GM12878 (cell line): ENCODE data around the gene FZD10. TPM values are rescaled to one million over a fixed set of nuclear protein-coding genes. Genes with fewer than 3 reads are reported as not detected.

ENCODE experiments used
- ATAC-seq: fragments of 200-7000 bp; cut with Tn5 transposase; 3 replicates; pipeline ENCODE4 v1.9.1; 2020; ENCODE audit warnings: mild to moderate bottlenecking, moderate library complexity
- BruUV-seq: library from RNA; stranded (reverse); fragments of 400-500 nt; replicated peaks from 2 replicates; lab custom pipeline; 2021; lab: Mats Ljungman, UMichigan
- CTCF ChIA-PET: fragments of 300-600 bp; sonication (Branson Sonifier 250); formaldehyde crosslinking; extraction: SDS; loops from one replicate; lab custom pipeline; 2021; ENCODE audit warnings: inconsistent platforms; lab: Yijun Ruan, JAX
- POLR2A ChIA-PET: fragments of 350-600 bp; formaldehyde crosslinking; extraction: SDS; loops from one replicate; lab custom pipeline; 2021; ENCODE audit warnings: inconsistent platforms; lab: Charles Lee
- RAD21 ChIA-PET: fragments of 300-600 bp; sonication (Branson Sonifier 250); formaldehyde crosslinking; loops from one replicate; lab custom pipeline; 2023; ENCODE audit warnings: antibody characterized with exemption; ENCODE audit not compliant: unreplicated experiment; lab: Charles Lee
- SMC1A ChIA-PET: fragments of 300-600 bp; sonication (Branson Sonifier 250); formaldehyde crosslinking; loops from one replicate; lab custom pipeline; 2023; ENCODE audit not compliant: unreplicated experiment, uncharacterized antibody; lab: Charles Lee
- DNase-seq: peaks from one replicate; pipeline ENCODE4 v3.0.0-alpha.2; 2011; ENCODE audit warnings: low read depth, low spot score
- FAIRE-seq: peaks from 3 replicates; lab custom pipeline; 2011; peaks lifted over from hg19 to GRCh38; lab: Jason Lieb, UNC
- H2AFZ ChIP-seq: 2 replicates; pipeline ENCODE4 v1.6.0; 2011; ENCODE audit warnings: low read depth, low read length, control low read depth; ENCODE audit not compliant: control insufficient read depth
- H3K27ac ChIP-seq: 2 replicates; pipeline ENCODE4 v1.5.1; 2011; ENCODE audit warnings: control low read depth; ENCODE audit not compliant: control insufficient read depth, insufficient read depth
- H3K27me3 ChIP-seq, 2 experiments: replicated peaks in 1 of 2; 2 replicates each; pipeline versions ENCODE4 v1.6.0 to v1.6.1; 2011; ENCODE audit warnings: low read length in 1 of 2; ENCODE audit not compliant: control insufficient read depth in 2 of 2, insufficient read depth in 2 of 2
- H3K36me3 ChIP-seq, 2 experiments: 2 replicates each; pipeline ENCODE4 v1.5.1; 2011; ENCODE audit warnings: low read length in 1 of 2; ENCODE audit not compliant: control insufficient read depth in 2 of 2, insufficient read depth in 2 of 2
- H3K4me1 ChIP-seq: 2 replicates; pipeline ENCODE4 v1.6.1; 2011; ENCODE audit warnings: mild to moderate bottlenecking, low read length, moderate library complexity, mixed read lengths; ENCODE audit not compliant: control insufficient read depth, insufficient read depth
- H3K4me2 ChIP-seq: 2 replicates; pipeline ENCODE4 v1.6.0; 2011; ENCODE audit warnings: control low read depth; ENCODE audit not compliant: control insufficient read depth, insufficient read depth
- H3K4me3 ChIP-seq: fragments of 200-600 bp; sonication (generic); 2 replicates; pipeline ENCODE4 v1.5.1; 2016
- H3K79me2 ChIP-seq: 2 replicates; pipeline ENCODE4 v1.6.0; 2011; ENCODE audit warnings: low read length; ENCODE audit not compliant: control insufficient read depth, insufficient read depth
- H3K9ac ChIP-seq: 2 replicates; pipeline ENCODE4 v1.8.0; 2011; ENCODE audit warnings: low read length, control low read depth, mixed read lengths; ENCODE audit not compliant: control insufficient read depth, insufficient read depth
- H3K9me3 ChIP-seq: replicated peaks from 3 replicates; pipeline ENCODE4 v1.5.1; 2011; ENCODE audit warnings: mild to moderate bottlenecking, low read length; ENCODE audit not compliant: control insufficient read depth, insufficient read depth
- H4K20me1 ChIP-seq: 2 replicates; pipeline ENCODE4 v1.6.0; 2011; ENCODE audit not compliant: control insufficient read depth, insufficient read depth
- EED ChIP-seq: sonication (generic); IDR thresholded peaks from 2 replicates; pipeline ENCODE4 v1.6.1; 2016; ENCODE audit warnings: antibody characterized with exemption, low read depth
- EP300 ChIP-seq, 2 experiments: fragments of 150-350 bp in 1 of 2; IDR thresholded peaks; 2 replicates each; pipeline ENCODE4 v1.6.1; 2011 to 2012; ENCODE audit warnings: low read depth in 2 of 2, low read length in 2 of 2, borderline replicate concordance in 1 of 2, improper control_type of control experiment in 1 of 2, inconsistent platforms in 1 of 2; ENCODE audit not compliant: control insufficient read depth in 1 of 2
- ESRRA ChIP-seq: IDR thresholded peaks from 2 replicates; pipeline ENCODE4 v1.6.1; 2012; ENCODE audit warnings: mild to moderate bottlenecking, low read length, improper control_type of control experiment
- ETV6 ChIP-seq, 2 experiments: fragments of 450-650 bp in 1 of 2; IDR thresholded peaks in 1 of 2; conservative IDR thresholded peaks in 1 of 2; 2 replicates each; pipeline ENCODE4 v1.6.1; 2014; ENCODE audit warnings: antibody characterized with exemption in 1 of 2, borderline replicate concordance in 1 of 2, low read depth in 1 of 2, mild to moderate bottlenecking in 1 of 2, moderate library complexity in 1 of 2
- FOS ChIP-seq: IDR thresholded peaks from 3 replicates; pipeline ENCODE4 v1.6.1; 2011; ENCODE audit warnings: borderline replicate concordance; ENCODE audit not compliant: insufficient read length; ENCODE audit errors: extremely low read depth
- MXI1 ChIP-seq: fragments of 150-350 bp; IDR thresholded peaks from 2 replicates; pipeline ENCODE4 v1.6.1; 2011; ENCODE audit warnings: low read depth, mild to moderate bottlenecking, inconsistent platforms, low read length, improper control_type of control experiment
- NR2C1 ChIP-seq: fragments of 450-650 bp; IDR thresholded peaks from 2 replicates; pipeline ENCODE4 v1.6.1; 2017; ENCODE audit warnings: antibody characterized with exemption, mild to moderate bottlenecking, moderate library complexity
- RFX5 ChIP-seq: IDR thresholded peaks from 2 replicates; pipeline ENCODE4 v1.6.1; 2011; ENCODE audit warnings: low read depth, low read length, improper control_type of control experiment
- ZBTB11 ChIP-seq: fragments of 450-650 bp; formaldehyde crosslinking; IDR thresholded peaks from 2 replicates; pipeline ENCODE4 v1.5.0; 2022; ENCODE audit warnings: mild to moderate bottlenecking, missing genetic modification characterization
- ZBTB33 ChIP-seq: fragments of 450-650 bp; IDR thresholded peaks from 2 replicates; pipeline ENCODE4 v1.6.1; 2017; ENCODE audit warnings: mild to moderate bottlenecking
- ZNF24 ChIP-seq: fragments of 450-650 bp; IDR thresholded peaks from 2 replicates; pipeline ENCODE4 v1.6.1; 2017; ENCODE audit warnings: antibody characterized with exemption, mild to moderate bottlenecking
- ZNF687 ChIP-seq: fragments of 450-650 bp; IDR thresholded peaks from 2 replicates; pipeline ENCODE4 v1.6.1; 2017; ENCODE audit warnings: mild to moderate bottlenecking, moderate library complexity
- ZSCAN29 ChIP-seq: fragments of 450-650 bp; IDR thresholded peaks from 2 replicates; pipeline ENCODE4 v1.6.1; 2017; ENCODE audit warnings: mild to moderate bottlenecking, moderate library complexity
- WGBS: methylation state at CpG from one replicate; pipeline ENCODE4 v1.1.6; 2016; ENCODE audit warnings: low lambda C conversion rate; ENCODE audit not compliant: insufficient replicate concordance, insufficient coverage; ENCODE audit errors: missing lambda C conversion rate; 5-methylcytosine and 5-hydroxymethylcytosine counted together
- in situ Hi-C: fragments of 300-500 bp; cut with MboI; formaldehyde crosslinking; loops from 9 replicates; pipeline ENCODE4 v1.14.3; 2018; ENCODE audit warnings: mixed read lengths
- intact Hi-C: fragments of 100-400 bp; cut with micrococcal nuclease; formaldehyde crosslinking; loops from one replicate; pipeline ENCODE4 v1.14.2; 2022; ENCODE audit not compliant: unreplicated experiment
- polyA plus RNA-seq, 11 experiments: library from polyadenylated mRNA; depleted of rRNA in 4 of 11; unstranded in 6 of 11; stranded (reverse) in 5 of 11; fragments of >200 nt; fragmentation: Nextera tagmentation in 4 of 11; fragmentation: Illumina TruSeq in 1 of 11; extraction: Ambion mirVana in 4 of 11; extraction: Trizol in 1 of 11; gene quantifications; 1 replicate in 1 of 11; 2 replicates in 10 of 11; pipeline versions ENCODE4 v1.2.1 to v1.2.3, GENCODE V29; 2011 to 2016; ENCODE audit warnings: inconsistent platforms in 2 of 11, missing spikeins in 2 of 11, low read depth in 1 of 11
- total RNA-seq, 4 experiments: library from RNA; depleted of rRNA in 3 of 4; stranded (reverse); fragments of >200 nt in 3 of 4; fragmentation: Illumina TruSeq in 1 of 4; extraction: Trizol in 1 of 4; gene quantifications; 2 replicates each; pipeline versions ENCODE4 v1.2.1 to v1.2.3, GENCODE V29; 2013 to 2021

The FZD10 gene
- total and polyA plus RNA-seq, 10 of the 15 experiments (the other 5 are each of a cell fraction or from before 2014, with no cell fraction given) = not detected

- no peak for TF ChIP-seq FOS
These were observed 31.2 kb upstream of the FZD10 start (continued) for GRCh38 chr12:130131025-130131424.

GRCh38 chr12:130131801-130132200, 30.5 kb upstream of the FZD10 start:
- DNase-seq = no peak
- TF ChIP-seq EED = no peak
- TF ChIP-seq ESRRA = no peak
- TF ChIP-seq ZBTB33 = no peak
- no peak for TF ChIP-seq ZNF687
- TF ChIP-seq ZNF24 = no peak
- no peak for TF ChIP-seq NR2C1
- no peak for TF ChIP-seq MXI1
- no peak for TF ChIP-seq ZSCAN29
- no peak for TF ChIP-seq ETV6 (conservative IDR thresholded peaks at IDR 0.05 in 1 of 2, IDR thresholded peaks at IDR 0.05 in 1 of 2; ENCODE audit: borderline replicate concordance in 1 of 2, low read depth in 1 of 2)
- no peak for TF ChIP-seq ZBTB11 (CRISPR knock-in tag)
- TF ChIP-seq EP300 (IDR thresholded peaks at IDR 0.05; ENCODE audit: borderline replicate concordance in 1 of 2, control insufficient read depth in 1 of 2, low read depth in 2 of 2, low read length in 2 of 2) = no peak
- TF ChIP-seq RFX5 = no peak
- TF ChIP-seq, all 136 proteins: peak for 0
- RAD21 ChIA-PET = no interaction called here
- 39% methylated on average over 8 of the region's 8 CpGs for WGBS
- Histone ChIP-seq H3K79me2 (no peaks in the 10 kb centered on the region), H3K4me3 (no peak overlapping the region), H3K4me2 (no peak overlapping the region), H3K9ac (no peak overlapping the region), H3K27me3 (no peaks in the 10 kb centered on the region), H4K20me1 (no peaks in the 10 kb centered on the region), H3K36me3 (no peaks in the 10 kb centered on the region), H2AFZ (no peak overlapping the region), H3K4me1 (no peaks in the 10 kb centered on the region), H3K9me3 (no peaks in the 10 kb centered on the region; the same call in 2 of the 3 replicates), H3K27ac (no peak overlapping the region)
- FAIRE-seq = no peak
- no peak for ATAC-seq
- intact Hi-C loops (no loop called here), in situ Hi-C loops (no loop called here)
- BruUV-seq = no TSS peak
- CTCF ChIA-PET = no interaction called here
- POLR2A ChIA-PET = no interaction called here
- SMC1A ChIA-PET = no interaction called here
